A549 (cell line): ENCODE data around the gene LARGE1. TPM values are rescaled to one million over a fixed set of nuclear protein-coding genes. Genes with fewer than 3 reads are reported as not detected.
"Not testable (repeated sequence)": the region's sequence is repeated elsewhere in the genome, so short reads cannot be mapped to it uniquely, and the experiment has no call there.

Source experiments
- ATAC-seq, 2 experiments: fragments of 200-7000 bp in 1 of 2; fragments of >200 bp in 1 of 2; cut with Nextera tagmentation in 1 of 2; cut with Tn5 transposase in 1 of 2; 3 replicates each; pipeline versions ENCODE4 v1.8.0 to v1.9.1; 2018 to 2020; ENCODE audit warnings: mild to moderate bottlenecking in 1 of 2, moderate library complexity in 1 of 2
- CTCF ChIA-PET: fragments of 300-600 bp; sonication (Branson Sonifier 250); formaldehyde crosslinking; extraction: SDS; loops from one replicate; lab custom pipeline; 2021; ENCODE audit warnings: antibody characterized with exemption, inconsistent platforms; lab: Yijun Ruan, JAX
- POLR2A ChIA-PET: fragments of 350-600 bp; formaldehyde crosslinking; extraction: SDS; loops from one replicate; lab custom pipeline; 2021; ENCODE audit warnings: antibody characterized with exemption, inconsistent platforms; lab: Yijun Ruan, JAX
- DNase-seq, 2 experiments: peaks; one replicate each; pipeline versions ENCODE4 v3.0.0 to v3.0.0-alpha.2; 2011 to 2016; ENCODE audit warnings: low read depth in 1 of 2, low spot score in 1 of 2
- FAIRE-seq: peaks from 2 replicates; lab custom pipeline; 2011; peaks lifted over from hg19 to GRCh38; lab: Jason Lieb, UNC
- H3K27ac ChIP-seq, 2 experiments: fragments of >200 bp; sonication (Bioruptor Twin); formaldehyde crosslinking; 3 replicates each; pipeline ENCODE4 v1.5.1; 2016 to 2017
- H3K4me1 ChIP-seq: fragments of >200 bp; sonication (Bioruptor Twin); formaldehyde crosslinking; 3 replicates; pipeline ENCODE4 v1.6.1; 2016
- H3K4me2 ChIP-seq: fragments of >200 bp; sonication (Bioruptor Twin); formaldehyde crosslinking; 3 replicates; pipeline ENCODE4 v1.6.1; 2016
- H3K4me3 ChIP-seq: fragments of >200 bp; sonication (Bioruptor Twin); formaldehyde crosslinking; 3 replicates; pipeline ENCODE4 v1.5.1; 2016
- H3K9me3 ChIP-seq: fragments of >200 bp; sonication (Bioruptor Twin); formaldehyde crosslinking; 3 replicates; pipeline ENCODE4 v1.6.1; 2016
- CHD2 ChIP-seq: fragments of 150-350 bp; IDR thresholded peaks from 2 replicates; pipeline ENCODE4 v1.6.1; 2014; ENCODE audit warnings: low read length; ENCODE audit not compliant: partially characterized antibody
- CTCF ChIP-seq: fragments of >200 bp; sonication (Bioruptor Twin); formaldehyde crosslinking; IDR thresholded peaks from 3 replicates; pipeline ENCODE4 v1.5.1; 2016
- EP300 ChIP-seq, 2 experiments: fragments of >200 bp; sonication (Bioruptor Twin); formaldehyde crosslinking; IDR thresholded peaks; 2 replicates in 1 of 2; 3 replicates in 1 of 2; pipeline ENCODE4 v1.6.1; 2016 to 2017
- HDAC2 ChIP-seq: fragments of 200-600 bp; sonication (generic); IDR thresholded peaks from 2 replicates; pipeline ENCODE4 v1.6.1; 2016
- HES2 ChIP-seq: fragments of >200 bp; sonication (Bioruptor Twin); formaldehyde crosslinking; IDR thresholded peaks from 2 replicates; pipeline ENCODE4 v1.6.1; 2016
- HEYL ChIP-seq: fragments of 250-450 bp; sonication (Bioruptor Pico); IDR thresholded peaks from 2 replicates; pipeline ENCODE4 v1.8.0; 2021; ENCODE audit warnings: mild to moderate bottlenecking, moderate library complexity
- HMGXB4 ChIP-seq: fragments of 250-450 bp; sonication (Bioruptor Pico); IDR thresholded peaks from 2 replicates; pipeline ENCODE4 v1.5.0; 2021; ENCODE audit warnings: mild to moderate bottlenecking, moderate library complexity, borderline replicate concordance
- JUNB ChIP-seq: fragments of >200 bp; sonication (Bioruptor Twin); formaldehyde crosslinking; IDR thresholded peaks from 2 replicates; pipeline ENCODE4 v1.6.1; 2016
- KDM1A ChIP-seq: fragments of 200-600 bp; sonication (generic); IDR thresholded peaks from 2 replicates; pipeline ENCODE4 v1.6.1; 2016; ENCODE audit warnings: low read depth, mild to moderate bottlenecking
- MAZ ChIP-seq: fragments of 150-350 bp; IDR thresholded peaks from 2 replicates; pipeline ENCODE4 v1.6.1; 2014; ENCODE audit warnings: antibody characterized with exemption, low read depth, low read length, borderline replicate concordance
- MYC ChIP-seq: IDR thresholded peaks from 2 replicates; pipeline ENCODE4 v1.6.1; 2012; ENCODE audit warnings: mild to moderate bottlenecking, inconsistent platforms, low read length, improper control_type of control experiment, borderline replicate concordance
- REST ChIP-seq: fragments of 200-600 bp; sonication (generic); IDR thresholded peaks from 2 replicates; pipeline ENCODE4 v1.6.1; 2016; ENCODE audit warnings: antibody characterized with exemption, mild to moderate bottlenecking, moderate library complexity
- RFX5 ChIP-seq: fragments of 450-650 bp; IDR thresholded peaks from 2 replicates; pipeline ENCODE4 v1.7.1; 2014; ENCODE audit warnings: antibody characterized with exemption, mild to moderate bottlenecking, moderate library complexity
- SMC3 ChIP-seq: fragments of >200 bp; sonication (Bioruptor Twin); formaldehyde crosslinking; IDR thresholded peaks from 3 replicates; pipeline ENCODE4 v1.6.1; 2018; ENCODE audit warnings: inconsistent platforms
- TFCP2L1 ChIP-seq: fragments of 250-450 bp; sonication (Bioruptor Pico); IDR thresholded peaks from 2 replicates; pipeline ENCODE4 v1.5.0; 2021; ENCODE audit warnings: mild to moderate bottlenecking
- TP53 ChIP-seq: fragments of 250-450 bp; sonication (Bioruptor Pico); IDR thresholded peaks from 2 replicates; pipeline ENCODE4 v1.5.0; 2021; ENCODE audit warnings: mild to moderate bottlenecking, moderate library complexity
- USF2 ChIP-seq: fragments of 450-650 bp; IDR thresholded peaks from 2 replicates; pipeline ENCODE4 v1.6.1; 2014; ENCODE audit warnings: antibody characterized with exemption
- ZSCAN20 ChIP-seq: fragments of 250-450 bp; sonication (Bioruptor Pico); IDR thresholded peaks from 2 replicates; pipeline ENCODE4 v1.8.0; 2022; ENCODE audit warnings: mild to moderate bottlenecking, moderate library complexity
- WGBS: methylation state at CpG from one replicate; pipeline ENCODE4 v1.1.6; 2017; ENCODE audit errors: missing lambda C conversion rate; 5-methylcytosine and 5-hydroxymethylcytosine counted together
- polyA plus RNA-seq, 4 experiments: library from polyadenylated mRNA; depleted of rRNA in 3 of 4; stranded (reverse); fragments of >200 nt; fragmentation: RNase III in 1 of 4; extraction: RNeasy Plus Mini Kit Qiagen cat#74134 plus additional on column Dnase treatment in 1 of 4; gene quantifications; 2 replicates in 3 of 4; 3 replicates in 1 of 4; pipeline ENCODE4 v1.2.3, GENCODE V29; 2011 to 2017

Gene LARGE1
- polyA plus RNA-seq, 2 of the 4 experiments (the other 2 are of a cell fraction) = 2.7 to 5.8 TPM

- H3K4me2 ChIP-seq = no peak overlapping the region
- FAIRE-seq (no peak), ATAC-seq (no peak), DNase-seq (no peak)
- ChIA-PET POLR2A (no interaction called here), CTCF (no interaction called here)
- 88% methylated on average over 1 of the region's 1 CpG for WGBS
- TF ChIP-seq HEYL (CRISPR knock-in tag) (no peak), EP300 (IDR thresholded peaks at IDR 0.05) (no peak), RFX5 (no peak), HMGXB4 (CRISPR knock-in tag) (no peak), HDAC2 (no peak)
- no peaks in the 10 kb centered on the region for H3K9me3 ChIP-seq
- no peaks in the 10 kb centered on the region for H3K4me1 ChIP-seq
- no peak overlapping the region for H3K27ac ChIP-seq
- no peak overlapping the region for H3K4me3 ChIP-seq
These were observed 547.4 kb downstream of the LARGE1 start for GRCh38 chr22:33372875-33373274.

GRCh38 chr22:33363256-33363655 is 557.0 kb downstream of the LARGE1 start:
- ATAC-seq, CTCF ChIA-PET, H3K27ac ChIP-seq, H3K4me3 ChIP-seq, FAIRE-seq, H3K4me1 ChIP-seq, H3K4me2 ChIP-seq, DNase-seq, POLR2A ChIA-PET, H3K9me3 ChIP-seq: not testable (repeated sequence)
- WGBS = 96% methylated on average over 5 of the region's 5 CpGs

- H3K4me3 ChIP-seq = no peak overlapping the region
- ChIA-PET CTCF (no interaction called here), POLR2A (no interaction called here)
- FAIRE-seq (no peak), ATAC-seq (no peak), DNase-seq (no peak)
- no peak for TF ChIP-seq SMC3
- TF ChIP-seq KDM1A = no peak
- no peak for TF ChIP-seq MAZ
- TF ChIP-seq RFX5 = no peak
- no peak for TF ChIP-seq MYC
- no peak for TF ChIP-seq TFCP2L1
- H3K4me1 ChIP-seq = peaks cover 8% of the 10 kb centered on the region; the same call in 2 of the 3 replicates
- 90% methylated on average over 5 of the region's 5 CpGs for WGBS
- no peak overlapping the region for H3K4me2 ChIP-seq
- H3K27ac ChIP-seq = no peak overlapping the region
- no peaks in the 10 kb centered on the region for H3K9me3 ChIP-seq
These were observed 557.6 kb downstream of the LARGE1 start for GRCh38 chr22:33362702-33363101.

- CTCF ChIA-PET = no interaction called here
- DNase-seq (peak in 1 of 2 experiments; percentile 33), FAIRE-seq (no peak), ATAC-seq (peak; percentile 50 to 62; a peak in 2 of 6 replicates)
- TF ChIP-seq HES2 (no peak), CHD2 (no peak), TP53 (CRISPR knock-in tag) (no peak), REST (no peak), USF2 (no peak), EP300 (IDR thresholded peaks at IDR 0.05) (no peak), CTCF (no peak), ZSCAN20 (CRISPR knock-in tag) (no peak), JUNB (no peak)
- POLR2A ChIA-PET = no interaction called here
- Histone ChIP-seq H3K9me3 (no peaks in the 10 kb centered on the region), H3K4me1 (peaks cover 8% of the 10 kb centered on the region; the same call in 2 of the 3 replicates), H3K27ac (peak overlapping the region in 1 of 2 experiments; percentile 43; a peak in 1 of 6 replicates), H3K4me2 (no peak overlapping the region), H3K4me3 (no peak overlapping the region)
These were observed 558.7 kb downstream of the LARGE1 start for GRCh38 chr22:33361581-33361980.
